ENCODE results near the gene MYO1D.

- TF ChIP-seq CTCF (IDR thresholded peaks at IDR 0.05): no peak
- TF ChIP-seq POLR2A (IDR thresholded peaks at IDR 0.05): no peak
These were observed 312.6 kb downstream of the MYO1D start for GRCh38 chr17:32564325-32564724.
